Natural killer cell (primary cell): ENCODE data around the gene NDUFAF4. TPM values are rescaled to one million over a fixed set of nuclear protein-coding genes. Genes with fewer than 3 reads are reported as not detected.

ENCODE experiments used
- ATAC-seq, 3 donors: fragments of 150-1000 bp in 2 of 3; fragments of 200-7000 bp in 1 of 3; cut with Tn5 transposase; 1 replicate in 1 of 3; 2 replicates in 2 of 3; pipeline ENCODE4 v1.10.0; 2021; ENCODE audit warnings: mild to moderate bottlenecking in 2 of 3, moderate library complexity in 2 of 3
- DNase-seq, 2 donors: peaks; one replicate each; pipeline versions ENCODE4 v3.0.0 to v3.0.0-alpha.2; 2013 to 2021; ENCODE audit warnings: mixed read lengths in 1 of 2
- H3K27ac ChIP-seq: one replicate; pipeline ENCODE4 v1.5.1; 2013; ENCODE audit warnings: mild to moderate bottlenecking, low read length
- H3K27me3 ChIP-seq: one replicate; pipeline ENCODE4 v1.6.1; 2013; ENCODE audit warnings: low read length; ENCODE audit not compliant: control insufficient read depth, insufficient read depth
- H3K36me3 ChIP-seq: one replicate; pipeline ENCODE4 v1.6.1; 2013; ENCODE audit warnings: low read length; ENCODE audit not compliant: control insufficient read depth, insufficient read depth
- H3K4me1 ChIP-seq: one replicate; pipeline ENCODE4 v1.6.1; 2013; ENCODE audit warnings: low read length; ENCODE audit not compliant: control insufficient read depth, insufficient read depth
- H3K4me3 ChIP-seq: one replicate; pipeline ENCODE4 v1.5.1; 2013; ENCODE audit warnings: low read length
- H3K9me3 ChIP-seq: one replicate; pipeline ENCODE4 v1.6.1; 2013; ENCODE audit warnings: low read length; ENCODE audit not compliant: control insufficient read depth, insufficient read depth
- H3K27ac Mint-ChIP-seq, 2 donors: one replicate each; pipeline ENCODE4 v1.8.0; 2022; ENCODE audit warnings: mild to moderate bottlenecking in 2 of 2, mixed read lengths in 2 of 2, moderate library complexity in 1 of 2
- H3K27me3 Mint-ChIP-seq, 2 donors: one replicate each; pipeline ENCODE4 v1.8.0; 2022; ENCODE audit warnings: low read depth in 2 of 2, mixed read lengths in 2 of 2
- H3K36me3 Mint-ChIP-seq: one replicate; pipeline ENCODE4 v1.8.0; 2022; ENCODE audit warnings: mixed read lengths
- H3K4me1 Mint-ChIP-seq, 2 donors: one replicate each; pipeline ENCODE4 v1.8.0; 2022; ENCODE audit warnings: mixed read lengths in 2 of 2
- H3K4me3 Mint-ChIP-seq: one replicate; pipeline ENCODE4 v1.8.0; 2022; ENCODE audit warnings: mild to moderate bottlenecking, moderate library complexity, mixed read lengths
- H3K9me3 Mint-ChIP-seq, 2 donors: one replicate each; pipeline ENCODE4 v1.8.0; 2022; ENCODE audit warnings: mixed read lengths in 2 of 2
- CTCF ChIP-seq: fragments of 200-600 bp; IDR thresholded peaks from one replicate; pipeline ENCODE4 v1.8.0; 2022; ENCODE audit warnings: antibody characterized with exemption
- WGBS: methylation state at CpG from one replicate; pipeline ENCODE4 v1.1.7; 2013; ENCODE audit warnings: missing lambda C conversion rate; ENCODE audit not compliant: insufficient coverage; 5-methylcytosine and 5-hydroxymethylcytosine counted together
- intact Hi-C: fragments of 100-400 bp; cut with micrococcal nuclease; formaldehyde crosslinking; loops from one replicate; pipeline ENCODE4 v1.14.2; 2022
- total RNA-seq, 4 donors: library from RNA; stranded (reverse); fragments of 120-200 nt in 1 of 4; gene quantifications; one replicate each; pipeline versions ENCODE4 v1.2.3 to v1.2.4, GENCODE V29; 2013 to 2022

Gene NDUFAF4
- total RNA-seq: 10 to 100 TPM; 23.8 to 30.9 (median 29.8) TPM
- total RNA-seq (2013): 31.9 TPM

DNA sequence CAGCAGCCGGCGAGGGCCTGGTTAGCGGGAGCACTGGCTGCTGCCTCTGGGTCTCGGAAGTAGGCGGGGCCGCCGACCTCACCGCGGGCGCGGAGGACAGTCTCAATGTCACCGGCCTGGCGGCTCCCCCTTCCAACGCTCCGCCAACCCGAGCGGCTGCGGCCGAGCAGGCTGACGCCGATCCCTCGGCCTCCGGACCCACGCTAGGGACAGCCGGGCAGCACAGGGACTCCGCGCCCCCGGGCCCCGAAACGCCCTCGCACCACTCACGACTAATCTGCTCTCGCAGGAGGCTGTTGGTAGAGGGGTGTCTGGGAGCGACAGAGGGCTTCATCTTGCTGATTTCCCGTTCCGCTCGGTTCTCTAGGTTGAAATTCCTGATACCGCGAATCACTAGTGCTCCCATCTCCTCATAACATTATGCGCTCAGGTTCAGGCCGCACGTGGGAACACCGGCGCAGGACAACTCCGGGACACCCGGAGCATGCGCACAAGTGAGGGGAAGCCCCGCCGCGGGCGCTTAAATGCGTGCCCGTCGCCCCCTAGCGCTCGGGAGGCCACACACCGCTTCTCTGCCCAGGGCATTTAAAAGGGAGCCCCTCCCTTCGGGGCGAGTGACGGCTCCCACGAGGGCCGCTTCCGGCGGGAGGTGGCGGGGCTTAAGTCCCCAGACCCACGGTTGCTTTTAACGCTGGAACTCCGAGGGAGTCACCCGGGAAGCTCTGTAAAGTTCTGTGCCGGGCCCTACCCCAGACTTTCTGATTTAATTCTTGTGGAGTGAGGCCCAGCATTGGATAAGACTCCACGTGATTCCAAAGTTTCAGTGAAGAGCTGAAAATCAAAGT, at the start of gene NDUFAF4:
TSS of gene NDUFAF4 (minus strand) at position 496 of the 845 bp plus-strand sequence. CDS start at position 406, 90 bp downstream.
- TF ChIP-seq CTCF: peak; percentile 86
- Histone ChIP-seq H3K4me1 (peaks cover 5% of the 10 kb centered on the region), H3K36me3 (peaks cover 35% of the 10 kb centered on the region), H3K27me3 (no peaks in the 10 kb centered on the region), H3K27ac (peak within 1 kb of the TSS; percentile 90), H3K4me3 (peak within 1 kb of the TSS; percentile 85), H3K9me3 (no peaks in the 10 kb centered on the region)
- DNase-seq (peak; percentile 92 to 97), ATAC-seq (peak; percentile 92 to 98 (median 94))
- under 1% methylated on average over 71 of the region's 71 CpGs for WGBS
- H3K4me1 Mint-ChIP-seq: peaks cover 18 to 19% of the 10 kb centered on the region in 2 donors
- H3K4me3 Mint-ChIP-seq: peak within 1 kb of the TSS; percentile 92
- H3K27ac Mint-ChIP-seq: peak within 1 kb of the TSS; percentile 85 to 91
- no peaks in the 10 kb centered on the region for H3K9me3 Mint-ChIP-seq
- H3K27me3 Mint-ChIP-seq: peaks cover 10 to 13% of the 10 kb centered on the region in 2 donors
- intact Hi-C loops: loop anchor here (1.0 to 5.0 kb wide), 4 partner anchors 27 to 385 kb away; partner anchors contain the start of genes KLHL32 and MMS22L
- H3K36me3 Mint-ChIP-seq: no peaks in the 10 kb centered on the region

DNA sequence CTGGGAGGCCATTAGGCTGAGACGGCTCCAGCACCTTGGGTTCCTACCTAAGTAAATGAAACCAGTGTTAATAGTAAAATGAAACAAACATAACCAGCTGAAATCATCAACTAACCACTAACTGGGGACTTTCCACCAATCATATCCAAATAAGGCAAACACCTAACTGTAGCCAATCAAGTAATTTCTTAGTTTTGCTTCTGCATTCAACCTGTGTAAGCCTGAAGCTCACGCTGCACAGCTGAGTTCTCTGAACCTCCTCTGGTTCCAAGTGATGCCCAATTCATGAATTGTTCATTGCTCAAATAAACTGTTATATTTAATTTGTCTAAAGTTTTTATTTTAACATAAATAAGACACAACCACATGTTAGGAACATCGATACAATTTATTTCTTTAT, 49.4 kb upstream of the NDUFAF4 start:
- Mint-ChIP-seq H3K4me1 (no peaks in the 10 kb centered on the region), H3K27me3 (peaks cover 4 to 6% of the 10 kb centered on the region in 2 donors), H3K36me3 (no peaks in the 10 kb centered on the region), H3K9me3 (no peaks in the 10 kb centered on the region), H3K27ac (no peak overlapping the region), H3K4me3 (no peak overlapping the region)
- H3K9me3 ChIP-seq: no peaks in the 10 kb centered on the region
- no peaks in the 10 kb centered on the region for H3K4me1 ChIP-seq
- TF ChIP-seq CTCF: no peak
- no peak overlapping the region for H3K4me3 ChIP-seq
- no peaks in the 10 kb centered on the region for H3K36me3 ChIP-seq
- peak in 2 of 3 donors; percentile 47 to 48 for ATAC-seq
- H3K27ac ChIP-seq: no peak overlapping the region
- WGBS: 77% methylated on average over 1 of the region's 3 CpGs
- H3K27me3 ChIP-seq: peaks cover 2% of the 10 kb centered on the region
- intact Hi-C loops: no loop called here
- peak in 1 of 2 donors; percentile 27 for DNase-seq

DNA sequence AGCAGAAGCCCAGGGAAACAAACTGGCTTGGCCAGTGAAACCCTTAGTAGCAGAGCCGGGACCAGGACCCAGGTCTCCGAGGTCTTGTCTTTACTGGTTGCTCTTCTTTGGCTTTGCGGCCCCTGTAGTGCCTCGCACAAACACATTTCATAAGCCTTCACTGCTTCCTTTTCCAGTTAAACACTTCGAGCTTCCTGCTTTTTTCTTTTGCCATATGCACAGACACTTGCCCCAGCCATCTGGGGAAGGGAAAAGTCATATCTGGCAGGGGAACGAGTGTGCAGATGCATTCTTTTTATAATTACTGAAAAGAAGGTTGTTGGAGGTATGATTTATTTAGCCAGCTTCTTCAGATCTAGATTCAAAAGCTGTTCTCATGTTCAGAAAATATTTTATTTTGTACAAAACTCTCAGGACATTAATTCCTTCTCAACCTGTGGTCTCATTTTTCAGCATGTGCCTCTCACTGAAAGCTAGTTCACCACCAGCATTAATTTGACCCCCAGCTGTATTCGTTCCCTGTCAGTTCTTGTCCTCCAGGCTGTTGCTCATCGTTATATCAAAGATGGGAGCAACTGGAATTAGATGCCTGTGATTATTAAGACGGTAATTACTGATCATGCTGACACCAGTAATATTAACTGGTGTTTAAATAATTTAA, 46.0 kb upstream of the NDUFAF4 start:
- no peaks in the 10 kb centered on the region for H3K9me3 ChIP-seq
- H3K4me3 ChIP-seq: no peak overlapping the region
- Mint-ChIP-seq H3K4me3 (no peak overlapping the region), H3K27me3 (peaks cover 7 to 12% of the 10 kb centered on the region in 2 donors), H3K27ac (no peak overlapping the region), H3K9me3 (no peaks in the 10 kb centered on the region), H3K36me3 (no peaks in the 10 kb centered on the region), H3K4me1 (no peaks in the 10 kb centered on the region)
- WGBS: 86% methylated on average over 8 of the region's 9 CpGs
- no peaks in the 10 kb centered on the region for H3K36me3 ChIP-seq
- intact Hi-C loops: no loop called here
- DNase-seq (no peak), ATAC-seq (no peak)
- H3K27ac ChIP-seq: no peak overlapping the region
- TF ChIP-seq CTCF: no peak
- peaks cover 2% of the 10 kb centered on the region for H3K27me3 ChIP-seq
- no peaks in the 10 kb centered on the region for H3K4me1 ChIP-seq
